H9 (cell line): Measurements from ENCODE around the gene CNTFR. TPM values are rescaled to one million over a fixed set of nuclear protein-coding genes. Genes with fewer than 3 reads are reported as not detected.

Experiments used
- DNase-seq: peaks from one replicate; pipeline ENCODE4 v3.0.0-alpha.2; 2017
- H2AFZ ChIP-seq: one replicate; pipeline ENCODE4 v1.6.1; 2013; ENCODE audit warnings: mild to moderate bottlenecking, low read length, control low read depth, moderate library complexity
- H2AK5ac ChIP-seq: 2 replicates; pipeline ENCODE4 v1.6.1; 2013; ENCODE audit warnings: low read length, control low read depth, mixed read lengths; ENCODE audit not compliant: insufficient read length
- H2BK120ac ChIP-seq: one replicate; pipeline ENCODE4 v1.6.1; 2013; ENCODE audit warnings: low read depth, mild to moderate bottlenecking, low read length, control low read depth, inconsistent platforms; ENCODE audit not compliant: poor library complexity, severe bottlenecking
- H2BK12ac ChIP-seq: 2 replicates; pipeline ENCODE4 v1.6.1; 2013; ENCODE audit warnings: low read length, control low read depth, mixed read lengths, low read depth; ENCODE audit not compliant: insufficient read length
- H2BK15ac ChIP-seq: 2 replicates; pipeline ENCODE4 v1.6.1; 2013; ENCODE audit warnings: low read depth, low read length, control low read depth
- H2BK20ac ChIP-seq: one replicate; pipeline ENCODE4 v1.6.1; 2013; ENCODE audit warnings: low read depth, mild to moderate bottlenecking, low read length, control low read depth, inconsistent platforms; ENCODE audit not compliant: poor library complexity, severe bottlenecking
- H2BK5ac ChIP-seq: 2 replicates; pipeline ENCODE4 v1.6.1; 2013; ENCODE audit warnings: low read length, control low read depth, mixed read lengths; ENCODE audit not compliant: insufficient read length
- H3K14ac ChIP-seq: 2 replicates; pipeline ENCODE4 v1.6.1; 2013; ENCODE audit warnings: low read length, control low read depth; ENCODE audit not compliant: insufficient read depth
- H3K18ac ChIP-seq: 2 replicates; pipeline ENCODE4 v1.6.1; 2013; ENCODE audit warnings: low read depth, mild to moderate bottlenecking, mixed read lengths, low read length, control low read depth; ENCODE audit not compliant: insufficient read length
- H3K23ac ChIP-seq: 2 replicates; pipeline ENCODE4 v1.6.1; 2013; ENCODE audit warnings: low read length, control low read depth, mixed read lengths, low read depth; ENCODE audit not compliant: insufficient read length
- H3K23me2 ChIP-seq: 2 replicates; pipeline ENCODE4 v1.6.1; 2013; ENCODE audit warnings: low read depth, mild to moderate bottlenecking, mixed read lengths, low read length, control low read depth; ENCODE audit not compliant: insufficient read length, poor library complexity, severe bottlenecking
- H3K27ac ChIP-seq: 2 replicates; pipeline ENCODE4 v1.5.1; 2013; ENCODE audit warnings: low read length, control low read depth, mixed read lengths, low read depth; ENCODE audit not compliant: insufficient read length
- H3K27me3 ChIP-seq: 2 replicates; pipeline ENCODE4 v1.6.1; 2013; ENCODE audit warnings: low read length, control low read depth, inconsistent platforms; ENCODE audit not compliant: insufficient read depth
- H3K4ac ChIP-seq: 2 replicates; pipeline ENCODE4 v1.6.1; 2013; ENCODE audit warnings: low read depth, mild to moderate bottlenecking, control low read depth, inconsistent platforms, low read length, moderate library complexity
- H3K4me1 ChIP-seq: 2 replicates; pipeline ENCODE4 v1.6.1; 2013; ENCODE audit warnings: low read length, control low read depth, inconsistent platforms; ENCODE audit not compliant: insufficient read depth
- H3K4me2 ChIP-seq: 2 replicates; pipeline ENCODE4 v1.6.1; 2013; ENCODE audit warnings: low read length, control low read depth, mixed read lengths; ENCODE audit not compliant: insufficient read length, insufficient read depth
- H3K56ac ChIP-seq: 2 replicates; pipeline ENCODE4 v1.6.1; 2013; ENCODE audit warnings: low read depth, mild to moderate bottlenecking, mixed read lengths, low read length, control low read depth; ENCODE audit not compliant: insufficient read length
- H3K79me1 ChIP-seq: 2 replicates; pipeline ENCODE4 v1.6.1; 2013; ENCODE audit warnings: low read depth, mild to moderate bottlenecking, moderate library complexity, low read length, control low read depth, inconsistent platforms; ENCODE audit not compliant: insufficient read depth, poor library complexity, severe bottlenecking
- H3K79me2 ChIP-seq: 2 replicates; pipeline ENCODE4 v1.6.1; 2013; ENCODE audit warnings: low read length, control low read depth, inconsistent platforms; ENCODE audit not compliant: insufficient read depth
- H3K9ac ChIP-seq: 2 replicates; pipeline ENCODE4 v1.6.1; 2013; ENCODE audit warnings: low read length, control low read depth, mixed read lengths; ENCODE audit not compliant: insufficient read length; ENCODE audit errors: extremely low read depth
- H3K9me3 ChIP-seq: one replicate; pipeline ENCODE4 v1.6.1; 2013; ENCODE audit warnings: low read depth, low read length, inconsistent platforms; ENCODE audit not compliant: control insufficient read depth
- H3T11ph ChIP-seq: one replicate; pipeline ENCODE4 v1.6.1; 2013; ENCODE audit warnings: mild to moderate bottlenecking, low read length, control low read depth, inconsistent platforms
- H4K20me1 ChIP-seq: one replicate; pipeline ENCODE4 v1.6.1; 2013; ENCODE audit not compliant: control insufficient read depth, insufficient read length, insufficient read depth
- H4K5ac ChIP-seq: 2 replicates; pipeline ENCODE4 v1.6.1; 2013; ENCODE audit warnings: low read depth, mild to moderate bottlenecking, mixed read lengths, low read length, control low read depth; ENCODE audit not compliant: insufficient read length
- H4K8ac ChIP-seq: replicated peaks from 2 replicates; pipeline ENCODE4 v1.6.1; 2013; ENCODE audit warnings: low read length, control low read depth, mixed read lengths, low read depth; ENCODE audit not compliant: insufficient read length
- H4K91ac ChIP-seq: 2 replicates; pipeline ENCODE4 v1.6.1; 2013; ENCODE audit warnings: low read depth, mild to moderate bottlenecking, moderate library complexity, mixed read lengths, low read length, control low read depth; ENCODE audit not compliant: insufficient read length
- H3K27ac Mint-ChIP-seq, 3 experiments: 2 replicates in 2 of 3; 3 replicates in 1 of 3; pipeline ENCODE4 v1.8.0; 2020 to 2021; ENCODE audit warnings: mixed read lengths in 3 of 3, mild to moderate bottlenecking in 1 of 3, moderate library complexity in 1 of 3
- H3K27me3 Mint-ChIP-seq: 2 replicates; pipeline ENCODE4 v1.8.0; 2021; ENCODE audit warnings: low read depth, mild to moderate bottlenecking, moderate library complexity, mixed read lengths
- H3K36me3 Mint-ChIP-seq, 3 experiments: 2 replicates in 2 of 3; 3 replicates in 1 of 3; pipeline ENCODE4 v1.8.0; 2020 to 2021; ENCODE audit warnings: low read depth in 3 of 3, mixed read lengths in 3 of 3; ENCODE audit not compliant: insufficient read depth in 1 of 3
- H3K4me1 Mint-ChIP-seq, 2 experiments: 2 replicates each; pipeline ENCODE4 v1.8.0; 2020; ENCODE audit warnings: mixed read lengths in 2 of 2
- H3K4me3 Mint-ChIP-seq, 2 experiments: 2 replicates in 1 of 2; 3 replicates in 1 of 2; pipeline ENCODE4 v1.8.0; 2020 to 2021; ENCODE audit warnings: mild to moderate bottlenecking in 2 of 2, mixed read lengths in 2 of 2, moderate library complexity in 1 of 2
- H3K9me3 Mint-ChIP-seq, 2 experiments: 2 replicates in 1 of 2; 3 replicates in 1 of 2; pipeline ENCODE4 v1.8.0; 2020; ENCODE audit warnings: mild to moderate bottlenecking in 2 of 2, mixed read lengths in 2 of 2, moderate library complexity in 1 of 2
- CTCF ChIP-seq: fragments of 200-600 bp; sonication (generic); conservative IDR thresholded peaks from 3 replicates; pipeline ENCODE4 v1.8.0; 2021; ENCODE audit warnings: antibody characterized with exemption, mild to moderate bottlenecking
- WGBS: extraction: QIAGEN DNeasy Blood & Tissue Kit; methylation state at CpG from one replicate; pipeline ENCODE4 v1.1.7; 2013; ENCODE audit warnings: missing lambda C conversion rate, low lambda C conversion rate, mixed read lengths; ENCODE audit not compliant: insufficient read length; ENCODE audit errors: extremely low coverage; 5-methylcytosine and 5-hydroxymethylcytosine counted together
- total RNA-seq: library from RNA; stranded (reverse); gene quantifications from 2 replicates; pipeline ENCODE4 v1.2.1, GENCODE V29; 2021

CNTFR gene
- total RNA-seq, 1 experiment from 2014 or later = 0.55 TPM

GRCh38 chr9:34555936-34556525 lies 33.5 kb downstream of the CNTFR start:
- Histone ChIP-seq H3K9ac (no peak overlapping the region), H3K4me1 (peaks cover 13% of the 10 kb centered on the region; the same call in 1 of the 2 replicates), H4K8ac (no peak overlapping the region), H2BK5ac (no peak overlapping the region), H2BK15ac (no peak overlapping the region), H3K79me2 (no peaks in the 10 kb centered on the region), H3K4ac (no peak overlapping the region), H2AFZ (no peak overlapping the region), H4K20me1 (no peaks in the 10 kb centered on the region), H3K18ac (no peak overlapping the region), H2BK120ac (no peak overlapping the region), H3K9me3 (no peaks in the 10 kb centered on the region), H3K23ac (no peak overlapping the region), H3K4me2 (no peak overlapping the region), H4K91ac (no peak overlapping the region), H2BK12ac (no peak overlapping the region), H2BK20ac (no peak overlapping the region), H3K23me2 (no peaks in the 10 kb centered on the region), H3K56ac (no peak overlapping the region), H3K27me3 (no peaks in the 10 kb centered on the region), H3K14ac (no peak overlapping the region), H3K27ac (no peak overlapping the region), H4K5ac (no peak overlapping the region), H3T11ph (no peak overlapping the region), H3K79me1 (no peaks in the 10 kb centered on the region), H2AK5ac (no peak overlapping the region)
- H3K9me3 Mint-ChIP-seq = no peaks in the 10 kb centered on the region; a peak in 1 of 5 replicates
- H3K36me3 Mint-ChIP-seq = no peaks in the 10 kb centered on the region
- H3K27me3 Mint-ChIP-seq = peaks cover 3% of the 10 kb centered on the region
- no peak overlapping the region for H3K4me3 Mint-ChIP-seq
- no peak for DNase-seq
- no peak for TF ChIP-seq CTCF
- peaks cover 36 to 45% of the 10 kb centered on the region in 2 experiments for H3K4me1 Mint-ChIP-seq
- H3K27ac Mint-ChIP-seq = no peak overlapping the region; a peak in 1 of 7 replicates
- WGBS = no CpG with 5 or more reads among the region's 13 CpGs
